AG09319 (cell line): ENCODE results near the gene PTN.

Experiments used
- DNase-seq: peaks from one replicate; pipeline ENCODE4 v3.0.0-alpha.2; 2010; ENCODE audit warnings: low read depth; ENCODE audit errors: extremely low read depth
- TF ChIP-seq, protein P1 (sequence below): IDR thresholded peaks from 2 replicates; pipeline ENCODE4 v1.5.1; 2011; ENCODE audit warnings: low read depth, mild to moderate bottlenecking, inconsistent platforms, low read length, moderate library complexity

The PTN gene, protein sequence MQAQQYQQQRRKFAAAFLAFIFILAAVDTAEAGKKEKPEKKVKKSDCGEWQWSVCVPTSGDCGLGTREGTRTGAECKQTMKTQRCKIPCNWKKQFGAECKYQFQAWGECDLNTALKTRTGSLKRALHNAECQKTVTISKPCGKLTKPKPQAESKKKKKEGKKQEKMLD

DNA sequence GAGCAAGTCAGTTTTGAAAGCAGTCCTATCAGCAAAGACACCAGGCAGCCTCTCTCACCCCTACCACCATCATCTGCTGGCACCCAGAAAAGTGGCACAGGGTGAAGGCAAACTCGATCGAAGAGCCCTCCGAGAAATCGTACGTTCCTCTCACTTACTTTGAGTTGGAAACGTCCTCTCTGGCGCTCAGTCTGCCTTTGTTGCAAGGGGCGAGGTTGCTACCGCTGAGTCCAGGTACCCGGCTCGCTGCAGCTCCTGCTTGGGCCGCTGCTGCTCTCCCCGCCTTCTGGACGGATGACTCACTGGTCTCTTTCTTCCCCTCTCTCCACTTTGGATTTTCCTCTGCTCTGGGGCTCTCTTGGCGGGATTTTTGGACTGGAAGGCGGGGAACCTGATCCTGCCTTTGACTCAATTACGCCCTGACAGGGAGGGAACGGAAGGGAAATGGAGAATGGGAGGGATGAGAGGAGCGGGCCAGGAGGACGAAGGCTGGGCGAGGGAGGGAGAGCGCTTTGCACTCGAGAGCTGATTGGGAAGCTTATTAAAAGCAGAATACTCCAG is at the start of gene PTN:
PTN (minus strand) TSS at position 453 of the 561 bp plus-strand sequence. CDS start 88,760 bp downstream, outside the sequence.
- TF ChIP-seq, protein P1, sequence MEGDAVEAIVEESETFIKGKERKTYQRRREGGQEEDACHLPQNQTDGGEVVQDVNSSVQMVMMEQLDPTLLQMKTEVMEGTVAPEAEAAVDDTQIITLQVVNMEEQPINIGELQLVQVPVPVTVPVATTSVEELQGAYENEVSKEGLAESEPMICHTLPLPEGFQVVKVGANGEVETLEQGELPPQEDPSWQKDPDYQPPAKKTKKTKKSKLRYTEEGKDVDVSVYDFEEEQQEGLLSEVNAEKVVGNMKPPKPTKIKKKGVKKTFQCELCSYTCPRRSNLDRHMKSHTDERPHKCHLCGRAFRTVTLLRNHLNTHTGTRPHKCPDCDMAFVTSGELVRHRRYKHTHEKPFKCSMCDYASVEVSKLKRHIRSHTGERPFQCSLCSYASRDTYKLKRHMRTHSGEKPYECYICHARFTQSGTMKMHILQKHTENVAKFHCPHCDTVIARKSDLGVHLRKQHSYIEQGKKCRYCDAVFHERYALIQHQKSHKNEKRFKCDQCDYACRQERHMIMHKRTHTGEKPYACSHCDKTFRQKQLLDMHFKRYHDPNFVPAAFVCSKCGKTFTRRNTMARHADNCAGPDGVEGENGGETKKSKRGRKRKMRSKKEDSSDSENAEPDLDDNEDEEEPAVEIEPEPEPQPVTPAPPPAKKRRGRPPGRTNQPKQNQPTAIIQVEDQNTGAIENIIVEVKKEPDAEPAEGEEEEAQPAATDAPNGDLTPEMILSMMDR, result no peak
- DNase-seq, result peak; percentile 42

DNA sequence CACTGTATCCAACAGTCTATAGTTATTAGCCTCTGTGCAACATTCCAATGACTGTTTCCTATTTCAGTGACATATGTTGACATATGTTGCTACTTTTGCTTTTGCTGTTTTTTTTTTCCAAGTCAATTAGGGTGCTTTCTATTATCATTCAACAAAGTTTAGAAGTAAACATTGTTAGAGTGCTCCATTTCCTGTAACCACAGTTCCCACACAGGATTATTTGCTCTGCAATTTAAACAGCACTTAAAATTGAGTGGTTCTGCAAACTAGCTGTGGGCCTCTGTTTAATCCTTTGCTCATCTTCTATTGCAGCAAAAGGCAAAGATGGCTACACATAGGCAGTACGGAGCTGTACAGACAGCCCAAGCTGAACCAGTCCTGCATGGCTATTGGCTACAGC is 46.5 kb upstream of the PTN start:
- no peak for DNase-seq
- TF ChIP-seq, protein P1, result no peak

DNA sequence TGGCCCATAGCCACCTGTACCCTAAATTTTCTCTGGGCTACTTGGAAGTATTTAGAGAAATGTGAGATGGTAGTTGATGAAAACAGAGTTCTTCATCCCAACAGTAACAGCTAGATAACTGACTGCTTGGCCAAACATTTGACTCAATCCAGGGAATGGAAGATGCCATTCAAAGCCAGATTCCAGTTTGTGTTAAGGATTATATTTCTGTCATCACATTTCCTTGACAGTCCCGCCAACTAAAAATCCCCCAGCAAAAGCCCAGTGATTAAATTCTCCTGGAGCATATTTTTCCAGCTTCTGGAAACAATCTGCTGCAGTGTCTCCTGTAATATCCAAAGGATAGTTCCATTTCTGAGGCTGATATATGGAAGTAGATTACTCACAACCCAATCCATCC is 45.4 kb upstream of the PTN start:
- TF ChIP-seq, protein P1, result no peak
- no peak for DNase-seq

DNA sequence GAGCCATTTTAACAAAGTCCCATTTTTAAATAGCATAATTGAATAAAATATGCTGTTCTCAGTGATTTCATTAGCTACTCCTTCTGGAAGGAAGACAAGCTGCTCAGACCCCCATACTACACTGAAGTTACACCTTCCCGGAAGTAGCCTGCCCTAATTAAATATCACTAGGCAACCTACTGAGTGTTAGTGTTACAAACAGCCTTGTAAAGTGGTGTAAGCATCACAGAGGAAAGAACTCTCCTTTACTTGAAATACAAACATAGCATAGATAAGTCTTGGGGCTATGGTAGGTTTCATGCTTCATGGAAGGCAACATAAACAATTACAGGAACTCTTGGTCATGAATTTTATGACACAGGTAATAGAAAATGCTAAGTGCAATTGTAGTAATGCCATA is 43.4 kb upstream of the PTN start:
- DNase-seq, result no peak

DNA sequence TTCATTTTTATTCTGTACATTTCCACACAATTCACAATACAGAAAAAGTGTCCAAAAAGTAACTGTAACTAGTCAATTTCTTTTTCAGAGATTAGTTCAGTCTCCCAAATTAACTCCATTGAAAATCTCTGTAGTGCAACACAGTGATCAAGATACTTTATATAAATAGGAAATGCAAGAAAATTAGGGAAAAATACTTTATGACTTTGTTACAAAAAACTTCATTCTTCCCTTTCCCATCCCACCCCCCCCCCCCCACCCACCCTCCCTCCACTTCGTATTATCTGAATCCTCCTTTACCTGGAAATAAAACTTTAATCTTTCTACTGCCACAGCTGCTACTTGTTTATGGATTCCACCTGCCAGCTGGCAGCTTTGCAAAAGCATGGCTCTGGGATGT is 37.5 kb upstream of the PTN start:
- DNase-seq, result no peak
- TF ChIP-seq, protein P1, result no peak

More for the DNA sequence above, 43.4 kb upstream of the PTN start:
- TF ChIP-seq, protein P1, result no peak

DNA sequence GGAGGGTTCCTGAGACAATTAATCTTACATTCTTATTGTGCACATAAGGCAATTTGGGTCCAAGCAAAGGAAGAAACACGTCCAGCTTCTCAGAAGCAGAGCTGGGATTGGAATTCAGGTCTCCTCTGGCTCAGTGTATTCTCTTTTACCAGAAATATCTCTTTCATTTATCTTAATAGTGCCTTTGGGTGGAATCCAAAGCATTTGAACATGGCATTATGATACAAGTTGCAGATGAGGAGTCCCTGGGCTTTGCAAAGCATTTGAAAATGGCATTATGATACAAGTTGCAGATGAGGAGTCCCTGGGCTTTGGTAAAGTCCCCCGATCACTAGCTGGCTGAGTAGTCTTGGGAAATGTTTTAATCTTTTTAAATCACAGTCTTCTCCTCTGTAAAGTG is 30.0 kb upstream of the PTN start:
- DNase-seq, result no peak
- TF ChIP-seq, protein P1, result no peak

GRCh38 chr7:137371616-137372015 is 28.1 kb upstream of the PTN start:
- no peak for DNase-seq

More at GRCh38 chr7:137371616-137372015, 28.1 kb upstream of the PTN start:
- TF ChIP-seq, protein P1, result no peak
